HCT116 (cell line): ENCODE data around the gene TACC3. TPM values are rescaled to one million over a fixed set of nuclear protein-coding genes. Genes with fewer than 3 reads are reported as not detected.

Experiments used
- ATAC-seq: fragments of 200-7000 bp; cut with Tn5 transposase; 2 replicates; pipeline ENCODE4 v1.9.1; 2020; ENCODE audit warnings: mild to moderate bottlenecking, moderate library complexity
- BruUV-seq: library from RNA; stranded (reverse); fragments of 400-500 nt; replicated peaks from 2 replicates; lab custom pipeline; 2021; lab: Mats Ljungman, UMichigan
- CTCF ChIA-PET: fragments of 300-600 bp; sonication (Branson Sonifier 250); formaldehyde crosslinking; loops from one replicate; lab custom pipeline; 2021; ENCODE audit warnings: antibody characterized with exemption; lab: Charles Lee
- POLR2A ChIA-PET: fragments of 300-600, 350-600 bp; sonication (Branson Sonifier 250); formaldehyde crosslinking; loops from one replicate; lab custom pipeline; 2021; ENCODE audit warnings: antibody characterized with exemption; lab: Charles Lee
- RAD21 ChIA-PET, 2 experiments: fragments of 300-600 bp; sonication (Branson Sonifier 250); formaldehyde crosslinking; loops; one replicate each; lab custom pipeline; 2023; ENCODE audit warnings: low total read pairs in 2 of 2; ENCODE audit not compliant: uncharacterized antibody in 2 of 2, unreplicated experiment in 2 of 2, low non-redundant PET in 1 of 2; lab: Charles Lee
- DNase-seq: peaks from one replicate; pipeline ENCODE4 v3.0.0-alpha.2; 2010; ENCODE audit warnings: low read depth, low spot score
- H2AFZ ChIP-seq: fragments of 200-600 bp; shearing (Covaris generic), sonication (generic); 2 replicates; pipeline ENCODE4 v1.6.1; 2017; ENCODE audit warnings: low read depth, mixed run types, mixed read lengths, antibody characterized with exemption, low read length; ENCODE audit not compliant: poor library complexity, severe bottlenecking
- H3K27ac ChIP-seq: 2 replicates; pipeline ENCODE4 v1.5.1; 2012; ENCODE audit warnings: low read depth, low read length
- H3K27me3 ChIP-seq: fragments of 200-600 bp; sonication (generic); 2 replicates; pipeline ENCODE4 v1.6.1; 2016; ENCODE audit warnings: mixed run types, low read length, mixed read lengths; ENCODE audit not compliant: insufficient read depth
- H3K36me3 ChIP-seq, 2 experiments: fragments of 200-500 bp in 1 of 2; fragments of 200-600 bp in 1 of 2; sonication (Bioruptor generic) in 1 of 2; sonication (generic) in 1 of 2; 2 replicates each; pipeline versions ENCODE4 v1.5.1 to v1.6.1; 2014 to 2016; ENCODE audit warnings: low read length in 2 of 2, inconsistent platforms in 1 of 2, mixed read lengths in 1 of 2, mixed run types in 1 of 2; ENCODE audit not compliant: insufficient read depth in 2 of 2, control insufficient read depth in 1 of 2
- H3K4me1 ChIP-seq, 2 experiments: fragments of 200-600 bp in 1 of 2; sonication (generic) in 1 of 2; 2 replicates each; pipeline versions ENCODE4 v1.5.1 to v1.6.1; 2012 to 2017; ENCODE audit warnings: low read length in 2 of 2, inconsistent platforms in 1 of 2, mild to moderate bottlenecking in 1 of 2, mixed read lengths in 1 of 2, mixed run types in 1 of 2, moderate library complexity in 1 of 2; ENCODE audit not compliant: insufficient read depth in 2 of 2, control insufficient read depth in 1 of 2
- H3K4me2 ChIP-seq: fragments of 200-600 bp; sonication (generic); 2 replicates; pipeline ENCODE4 v1.6.1; 2017; ENCODE audit warnings: mixed run types, low read length, mixed read lengths
- H3K4me3 ChIP-seq, 2 experiments: fragments of 200-600 bp in 1 of 2; sonication (generic) in 1 of 2; replicated peaks in 1 of 2; 2 replicates each; pipeline ENCODE4 v1.5.1; 2011 to 2016; ENCODE audit warnings: low read length in 2 of 2, control low read depth in 1 of 2, low read depth in 1 of 2, mild to moderate bottlenecking in 1 of 2, mixed read lengths in 1 of 2, mixed run types in 1 of 2
- H3K79me2 ChIP-seq: fragments of 200-600 bp; sonication (generic); 2 replicates; pipeline ENCODE4 v1.6.1; 2017; ENCODE audit warnings: mild to moderate bottlenecking, mixed run types, low read length, moderate library complexity, mixed read lengths; ENCODE audit not compliant: insufficient read depth
- H3K9ac ChIP-seq: fragments of 200-600 bp; sonication (generic); 2 replicates; pipeline ENCODE4 v1.6.1; 2016; ENCODE audit warnings: low read length, mixed read lengths
- H3K9me2 ChIP-seq: fragments of 200-600 bp; sonication (generic), shearing (Covaris generic); 2 replicates; pipeline ENCODE4 v1.6.1; 2017; ENCODE audit warnings: mixed run types, mild to moderate bottlenecking, moderate library complexity; ENCODE audit not compliant: insufficient read depth
- H3K9me3 ChIP-seq, 2 experiments: fragments of 200-500 bp in 1 of 2; fragments of 200-600 bp in 1 of 2; sonication (Bioruptor generic) in 1 of 2; sonication (generic) in 1 of 2; 2 replicates each; pipeline ENCODE4 v1.6.1; 2014 to 2017; ENCODE audit warnings: low read length in 2 of 2, mixed read lengths in 2 of 2, inconsistent platforms in 1 of 2, low read depth in 1 of 2, mild to moderate bottlenecking in 1 of 2, mixed run types in 1 of 2, moderate library complexity in 1 of 2; ENCODE audit not compliant: control insufficient read depth in 1 of 2, insufficient read depth in 1 of 2
- H4K20me1 ChIP-seq: fragments of 200-600 bp; sonication (generic), shearing (Covaris generic); 2 replicates; pipeline ENCODE4 v1.6.1; 2017; ENCODE audit warnings: mixed run types, mild to moderate bottlenecking, moderate library complexity; ENCODE audit not compliant: insufficient read depth
- FOSL1 ChIP-seq: IDR thresholded peaks from 2 replicates; pipeline ENCODE4 v1.6.1; 2012; ENCODE audit warnings: low read depth
- intact Hi-C: fragments of 100-400 bp; cut with micrococcal nuclease; formaldehyde crosslinking; loops from 2 replicates; pipeline ENCODE4 v1.10.0; 2022
- total RNA-seq: library from RNA; stranded (reverse); gene quantifications from one replicate; pipeline ENCODE4 v1.2.1, GENCODE V29; 2021; ENCODE audit not compliant: unreplicated experiment
- TF ChIP-seq, protein P1 (sequence below), 3 experiments: fragments of 200-600 bp in 1 of 3; sonication (generic) in 1 of 3; IDR thresholded peaks in 2 of 3; conservative IDR thresholded peaks in 1 of 3; 2 replicates each; pipeline ENCODE4 v1.5.1; 2012 to 2017; ENCODE audit warnings: low read depth in 2 of 3, low read length in 2 of 3, antibody characterized with exemption in 1 of 3, borderline replicate concordance in 1 of 3, control low read depth in 1 of 3, mild to moderate bottlenecking in 1 of 3, mixed read lengths in 1 of 3, mixed run types in 1 of 3, moderate library complexity in 1 of 3; ENCODE audit not compliant: insufficient read depth in 1 of 3
- TF ChIP-seq, protein P2 (sequence below): IDR thresholded peaks from 2 replicates; pipeline ENCODE4 v1.6.1; 2012; ENCODE audit warnings: low read depth

TACC3 gene
- total RNA-seq, 1 experiment from 2014 or later = 106 TPM

DNA sequence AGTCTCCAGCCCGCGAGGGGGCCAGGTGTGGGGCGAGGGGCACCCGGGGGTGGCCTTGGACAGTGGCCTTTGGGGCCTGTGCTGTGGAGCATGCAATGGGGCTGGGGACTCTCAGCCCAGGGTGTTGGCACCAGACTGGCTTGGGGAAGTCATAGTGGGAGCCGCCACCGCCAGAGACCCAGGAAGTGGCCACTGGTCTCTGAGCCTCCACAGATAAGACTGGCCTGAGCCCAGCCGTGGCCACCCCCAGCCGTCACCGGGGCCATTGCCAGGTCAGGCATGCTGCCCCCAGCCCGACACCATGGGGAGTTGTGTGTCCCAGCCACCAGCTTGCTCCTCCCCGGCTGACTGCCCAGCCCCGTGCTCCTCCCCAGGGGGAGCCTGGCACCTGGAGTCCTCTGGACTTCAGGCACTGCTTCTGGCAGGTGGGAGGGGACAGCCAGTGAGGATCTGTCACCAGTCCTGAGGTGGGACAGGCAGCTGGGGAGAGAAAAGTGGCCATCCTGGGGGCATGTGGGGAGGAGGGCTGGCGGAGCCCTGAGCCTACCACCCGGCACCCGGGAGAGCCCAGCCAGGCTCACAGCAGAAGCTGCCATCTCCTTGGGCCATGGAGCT, 32.5 kb downstream of the TACC3 start (continued):
- TF ChIP-seq, protein P1, sequence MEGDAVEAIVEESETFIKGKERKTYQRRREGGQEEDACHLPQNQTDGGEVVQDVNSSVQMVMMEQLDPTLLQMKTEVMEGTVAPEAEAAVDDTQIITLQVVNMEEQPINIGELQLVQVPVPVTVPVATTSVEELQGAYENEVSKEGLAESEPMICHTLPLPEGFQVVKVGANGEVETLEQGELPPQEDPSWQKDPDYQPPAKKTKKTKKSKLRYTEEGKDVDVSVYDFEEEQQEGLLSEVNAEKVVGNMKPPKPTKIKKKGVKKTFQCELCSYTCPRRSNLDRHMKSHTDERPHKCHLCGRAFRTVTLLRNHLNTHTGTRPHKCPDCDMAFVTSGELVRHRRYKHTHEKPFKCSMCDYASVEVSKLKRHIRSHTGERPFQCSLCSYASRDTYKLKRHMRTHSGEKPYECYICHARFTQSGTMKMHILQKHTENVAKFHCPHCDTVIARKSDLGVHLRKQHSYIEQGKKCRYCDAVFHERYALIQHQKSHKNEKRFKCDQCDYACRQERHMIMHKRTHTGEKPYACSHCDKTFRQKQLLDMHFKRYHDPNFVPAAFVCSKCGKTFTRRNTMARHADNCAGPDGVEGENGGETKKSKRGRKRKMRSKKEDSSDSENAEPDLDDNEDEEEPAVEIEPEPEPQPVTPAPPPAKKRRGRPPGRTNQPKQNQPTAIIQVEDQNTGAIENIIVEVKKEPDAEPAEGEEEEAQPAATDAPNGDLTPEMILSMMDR (IDR thresholded peaks at IDR 0.05 in 2 of 3, conservative IDR thresholded peaks at IDR 0.05 in 1 of 3; ENCODE audit: borderline replicate concordance in 1 of 3, insufficient read depth in 1 of 3, low read depth in 2 of 3, low read length in 2 of 3) = no peak
- no peak for TF ChIP-seq FOSL1

DNA sequence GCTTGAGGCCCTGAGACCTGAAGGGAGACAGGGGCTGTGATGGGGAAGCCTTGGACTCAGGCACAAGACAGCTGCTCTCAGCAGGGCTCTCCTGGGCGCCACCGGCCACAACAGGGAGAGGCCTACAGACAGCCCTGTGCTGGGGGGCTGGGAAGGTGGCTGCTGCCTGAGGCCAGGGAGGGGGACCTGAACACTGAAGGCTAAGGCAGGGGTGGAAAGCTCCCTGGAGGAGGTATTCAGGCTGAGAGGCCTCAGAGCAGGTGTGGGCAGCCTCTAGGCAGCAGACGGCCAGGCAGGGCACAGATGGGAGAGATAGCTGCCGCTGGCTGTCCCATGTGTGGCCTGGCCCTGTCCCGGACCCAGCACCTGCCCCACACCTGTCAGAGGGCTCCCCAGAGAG, 33.0 kb downstream of the TACC3 start:
- no peaks in the 10 kb centered on the region for H3K9me3 ChIP-seq
- RAD21 ChIA-PET = no interaction called here
- no peak for DNase-seq
- H2AFZ ChIP-seq = no peak overlapping the region
- TF ChIP-seq, protein P2, sequence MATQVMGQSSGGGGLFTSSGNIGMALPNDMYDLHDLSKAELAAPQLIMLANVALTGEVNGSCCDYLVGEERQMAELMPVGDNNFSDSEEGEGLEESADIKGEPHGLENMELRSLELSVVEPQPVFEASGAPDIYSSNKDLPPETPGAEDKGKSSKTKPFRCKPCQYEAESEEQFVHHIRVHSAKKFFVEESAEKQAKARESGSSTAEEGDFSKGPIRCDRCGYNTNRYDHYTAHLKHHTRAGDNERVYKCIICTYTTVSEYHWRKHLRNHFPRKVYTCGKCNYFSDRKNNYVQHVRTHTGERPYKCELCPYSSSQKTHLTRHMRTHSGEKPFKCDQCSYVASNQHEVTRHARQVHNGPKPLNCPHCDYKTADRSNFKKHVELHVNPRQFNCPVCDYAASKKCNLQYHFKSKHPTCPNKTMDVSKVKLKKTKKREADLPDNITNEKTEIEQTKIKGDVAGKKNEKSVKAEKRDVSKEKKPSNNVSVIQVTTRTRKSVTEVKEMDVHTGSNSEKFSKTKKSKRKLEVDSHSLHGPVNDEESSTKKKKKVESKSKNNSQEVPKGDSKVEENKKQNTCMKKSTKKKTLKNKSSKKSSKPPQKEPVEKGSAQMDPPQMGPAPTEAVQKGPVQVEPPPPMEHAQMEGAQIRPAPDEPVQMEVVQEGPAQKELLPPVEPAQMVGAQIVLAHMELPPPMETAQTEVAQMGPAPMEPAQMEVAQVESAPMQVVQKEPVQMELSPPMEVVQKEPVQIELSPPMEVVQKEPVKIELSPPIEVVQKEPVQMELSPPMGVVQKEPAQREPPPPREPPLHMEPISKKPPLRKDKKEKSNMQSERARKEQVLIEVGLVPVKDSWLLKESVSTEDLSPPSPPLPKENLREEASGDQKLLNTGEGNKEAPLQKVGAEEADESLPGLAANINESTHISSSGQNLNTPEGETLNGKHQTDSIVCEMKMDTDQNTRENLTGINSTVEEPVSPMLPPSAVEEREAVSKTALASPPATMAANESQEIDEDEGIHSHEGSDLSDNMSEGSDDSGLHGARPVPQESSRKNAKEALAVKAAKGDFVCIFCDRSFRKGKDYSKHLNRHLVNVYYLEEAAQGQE = no peak
- no peak for TF ChIP-seq FOSL1
- TF ChIP-seq, all 23 proteins: peak for 0
- CTCF ChIA-PET = interaction anchor here (1.3 kb wide), 1 partner anchor 13 kb away, joined by 4 read pairs; no protein-coding TSS in a partner anchor
- Histone ChIP-seq H4K20me1 (no peaks in the 10 kb centered on the region), H3K9me2 (no peaks in the 10 kb centered on the region), H3K27me3 (no peaks in the 10 kb centered on the region), H3K4me1 (peaks cover 0 to 11% of the 10 kb centered on the region in 2 experiments; a peak in 1 of 4 replicates), H3K4me2 (no peak overlapping the region), H3K27ac (no peak overlapping the region; the same call in 1 of the 2 replicates), H3K9ac (no peak overlapping the region), H3K79me2 (no peaks in the 10 kb centered on the region), H3K36me3 (no peaks in the 10 kb centered on the region), H3K4me3 (no peak overlapping the region)
- POLR2A ChIA-PET = no interaction called here
- intact Hi-C loops = no loop called here
- no peak for ATAC-seq
- no TSS peak for BruUV-seq
